Liver (tissue), 9 donors: ENCODE measurements around the gene PRAF2. TPM values are rescaled to one million over a fixed set of nuclear protein-coding genes. Genes with fewer than 3 reads are reported as not detected.

Experiments used
- DNase-seq: peaks from one replicate; pipeline ENCODE4 v3.0.0-alpha.2; 2017; ENCODE audit warnings: low spot score
- H3K27ac ChIP-seq, 2 donors: one replicate each; pipeline ENCODE4 v1.7.0; 2013; ENCODE audit warnings: inconsistent platforms in 2 of 2, low read length in 2 of 2, control low read depth in 1 of 2, low read depth in 1 of 2, mild to moderate bottlenecking in 1 of 2
- H3K27me3 ChIP-seq, 4 donors: one replicate each; pipeline versions ENCODE4 v1.6.1 to v1.7.0; 2013; ENCODE audit warnings: low read length in 3 of 4, inconsistent platforms in 1 of 4, mild to moderate bottlenecking in 1 of 4, moderate library complexity in 1 of 4; ENCODE audit not compliant: control insufficient read depth in 4 of 4, insufficient read depth in 4 of 4
- H3K36me3 ChIP-seq, 4 donors: one replicate each; pipeline versions ENCODE4 v1.6.1 to v1.7.0; 2013; ENCODE audit warnings: low read length in 3 of 4, mild to moderate bottlenecking in 3 of 4, low read depth in 1 of 4, moderate library complexity in 1 of 4; ENCODE audit not compliant: control insufficient read depth in 4 of 4, insufficient read depth in 3 of 4
- H3K4me1 ChIP-seq, 4 donors: one replicate each; pipeline versions ENCODE4 v1.6.1 to v1.7.0; 2013; ENCODE audit warnings: low read length in 3 of 4, mild to moderate bottlenecking in 3 of 4, moderate library complexity in 1 of 4; ENCODE audit not compliant: control insufficient read depth in 4 of 4, insufficient read depth in 4 of 4
- H3K4me3 ChIP-seq, 3 donors: one replicate each; pipeline versions ENCODE4 v1.6.1 to v1.7.0; 2013; ENCODE audit warnings: low read length in 3 of 3, control low read depth in 1 of 3, low read depth in 1 of 3, mild to moderate bottlenecking in 1 of 3
- H3K9ac ChIP-seq, 2 donors: one replicate each; pipeline ENCODE4 v1.7.0; 2013; ENCODE audit warnings: low read length in 2 of 2, mild to moderate bottlenecking in 2 of 2, moderate library complexity in 2 of 2, control low read depth in 1 of 2, low read depth in 1 of 2
- H3K9me3 ChIP-seq, 4 donors: one replicate each; pipeline versions ENCODE4 v1.6.1 to v1.7.0; 2013; ENCODE audit warnings: low read length in 3 of 4; ENCODE audit not compliant: control insufficient read depth in 4 of 4
- FOXA1 ChIP-seq: IDR thresholded peaks from 2 replicates; pipeline ENCODE4 v1.6.1; 2016; ENCODE audit warnings: antibody characterized with exemption
- FOXA2 ChIP-seq: IDR thresholded peaks from 2 replicates; pipeline ENCODE4 v1.6.1; 2016; ENCODE audit warnings: antibody characterized with exemption
- GABPA ChIP-seq, 2 donors: IDR thresholded peaks in 1 of 2; conservative IDR thresholded peaks in 1 of 2; 2 replicates each; pipeline ENCODE4 v1.6.1; 2016; ENCODE audit warnings: antibody characterized with exemption in 2 of 2, mild to moderate bottlenecking in 1 of 2, moderate library complexity in 1 of 2
- HNF4A ChIP-seq, 2 donors: conservative IDR thresholded peaks; 2 replicates each; pipeline ENCODE4 v1.6.1; 2016; ENCODE audit warnings: antibody characterized with exemption in 2 of 2, mild to moderate bottlenecking in 2 of 2
- REST ChIP-seq: IDR thresholded peaks from 2 replicates; pipeline ENCODE4 v1.6.1; 2016; ENCODE audit warnings: antibody characterized with exemption, mild to moderate bottlenecking
- SP1 ChIP-seq: IDR thresholded peaks from 2 replicates; pipeline ENCODE4 v1.6.1; 2018; ENCODE audit warnings: antibody characterized with exemption, mild to moderate bottlenecking
- TAF1 ChIP-seq: conservative IDR thresholded peaks from 2 replicates; pipeline ENCODE4 v1.6.1; 2016; ENCODE audit warnings: antibody characterized with exemption, mild to moderate bottlenecking
- YY1 ChIP-seq: IDR thresholded peaks from 2 replicates; pipeline ENCODE4 v1.6.1; 2016; ENCODE audit warnings: antibody characterized with exemption, mild to moderate bottlenecking
- ZBTB33 ChIP-seq: IDR thresholded peaks from 2 replicates; pipeline ENCODE4 v1.6.1; 2016; ENCODE audit warnings: antibody characterized with exemption
- WGBS: extraction: QIAGEN DNeasy Blood & Tissue Kit; methylation state at CpG from one replicate; pipeline ENCODE4 v1.1.7; 2013; 5-methylcytosine and 5-hydroxymethylcytosine counted together
- polyA plus RNA-seq, 2 donors: library from polyadenylated mRNA; stranded (reverse) in 1 of 2; unstranded in 1 of 2; fragments of 200-250 nt in 1 of 2; fragments of >200 nt in 1 of 2; fragmentation: Nextera tagmentation in 1 of 2; extraction: Ambion mirVana in 1 of 2; gene quantifications; one replicate each; pipeline versions ENCODE4 v1.2.1 to v1.2.3, GENCODE V29; 2013 to 2015
- total RNA-seq, 2 donors: library from RNA; depleted of rRNA; stranded (reverse); fragments of >200 nt; gene quantifications; one replicate each; pipeline ENCODE4 v1.2.3, GENCODE V29; 2014
- TF ChIP-seq, protein P1 (sequence below): IDR thresholded peaks from 2 replicates; pipeline ENCODE4 v1.6.1; 2016; ENCODE audit warnings: antibody characterized with exemption
- TF ChIP-seq, protein P2 (sequence below): IDR thresholded peaks from 2 replicates; pipeline ENCODE4 v1.6.1; 2016; ENCODE audit warnings: antibody characterized with exemption
- TF ChIP-seq, protein P3 (sequence below): fragments of 150-350 bp; IDR thresholded peaks from 2 replicates; pipeline ENCODE4 v1.5.1; 2017; ENCODE audit warnings: improper control_type of control experiment, low read depth, low read length; ENCODE audit not compliant: missing input control
- donor health status: healthy.
- donor health status: healthy.
- donor health status: healthy.
- donor health status: healthy.
- donor health status: healthy.

Gene PRAF2
- total and polyA plus RNA-seq, 4 donors: 1.4 to 8.2 (median 3.9) TPM

DNA sequence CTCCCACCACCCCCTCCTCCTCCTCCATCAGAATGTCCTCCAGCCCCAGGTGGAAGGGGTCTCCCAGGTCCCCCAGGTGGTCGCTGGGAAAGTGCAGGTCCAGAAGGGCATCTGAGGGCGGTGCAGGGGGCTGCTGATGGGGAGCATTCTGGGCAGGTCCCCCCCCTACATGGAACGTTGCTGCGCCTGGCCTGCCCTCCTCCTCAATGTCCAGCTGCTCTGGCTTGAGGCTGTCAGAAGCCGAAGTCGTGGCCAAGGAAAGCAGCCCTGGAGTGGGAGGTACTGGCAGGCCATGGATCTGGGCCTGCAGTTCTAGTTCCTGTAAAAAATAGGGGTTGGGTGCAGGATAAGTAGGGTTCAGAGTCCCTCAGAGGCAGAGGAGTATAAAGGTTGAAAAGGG, 43.5 kb downstream of the PRAF2 start:
- no peak overlapping the region for H3K4me3 ChIP-seq
- H3K9ac ChIP-seq: no peak overlapping the region
- H3K9me3 ChIP-seq: no peaks in the 10 kb centered on the region
- no peak for TF ChIP-seq FOXA2
- no peak for TF ChIP-seq TAF1
- no peak for TF ChIP-seq ZBTB33
- TF ChIP-seq, protein P1, sequence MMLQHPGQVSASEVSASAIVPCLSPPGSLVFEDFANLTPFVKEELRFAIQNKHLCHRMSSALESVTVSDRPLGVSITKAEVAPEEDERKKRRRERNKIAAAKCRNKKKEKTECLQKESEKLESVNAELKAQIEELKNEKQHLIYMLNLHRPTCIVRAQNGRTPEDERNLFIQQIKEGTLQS: no peak
- TF ChIP-seq, protein P2, sequence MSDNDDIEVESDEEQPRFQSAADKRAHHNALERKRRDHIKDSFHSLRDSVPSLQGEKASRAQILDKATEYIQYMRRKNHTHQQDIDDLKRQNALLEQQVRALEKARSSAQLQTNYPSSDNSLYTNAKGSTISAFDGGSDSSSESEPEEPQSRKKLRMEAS: no peak
- TF ChIP-seq SP1: no peak
- no peak overlapping the region for H3K27ac ChIP-seq
- peaks cover 0 to 3% (median 0%) of the 10 kb centered on the region in 4 donors for H3K4me1 ChIP-seq
- WGBS: 93% methylated on average over 6 of the region's 6 CpGs
- H3K36me3 ChIP-seq: peaks cover 8 to 27% (median 16%) of the 10 kb centered on the region in 4 donors
- no peak for DNase-seq
- no peaks in the 10 kb centered on the region for H3K27me3 ChIP-seq

- Histone ChIP-seq H3K27ac (no peak overlapping the region), H3K4me1 (peaks cover 0 to 3% (median 0%) of the 10 kb centered on the region in 4 donors), H3K9me3 (no peaks in the 10 kb centered on the region), H3K4me3 (no peak overlapping the region), H3K9ac (no peak overlapping the region), H3K27me3 (no peaks in the 10 kb centered on the region), H3K36me3 (peaks cover 8 to 27% (median 16%) of the 10 kb centered on the region in 4 donors)
- TF ChIP-seq ZBTB33 (no peak), SP1 (no peak), GABPA (IDR thresholded peaks at IDR 0.05 in 1 of 2, conservative IDR thresholded peaks at IDR 0.05 in 1 of 2) (no peak), YY1 (no peak), REST (no peak), FOXA2 (no peak), HNF4A (conservative IDR thresholded peaks at IDR 0.05) (no peak), FOXA1 (no peak)
- TF ChIP-seq, protein P3, sequence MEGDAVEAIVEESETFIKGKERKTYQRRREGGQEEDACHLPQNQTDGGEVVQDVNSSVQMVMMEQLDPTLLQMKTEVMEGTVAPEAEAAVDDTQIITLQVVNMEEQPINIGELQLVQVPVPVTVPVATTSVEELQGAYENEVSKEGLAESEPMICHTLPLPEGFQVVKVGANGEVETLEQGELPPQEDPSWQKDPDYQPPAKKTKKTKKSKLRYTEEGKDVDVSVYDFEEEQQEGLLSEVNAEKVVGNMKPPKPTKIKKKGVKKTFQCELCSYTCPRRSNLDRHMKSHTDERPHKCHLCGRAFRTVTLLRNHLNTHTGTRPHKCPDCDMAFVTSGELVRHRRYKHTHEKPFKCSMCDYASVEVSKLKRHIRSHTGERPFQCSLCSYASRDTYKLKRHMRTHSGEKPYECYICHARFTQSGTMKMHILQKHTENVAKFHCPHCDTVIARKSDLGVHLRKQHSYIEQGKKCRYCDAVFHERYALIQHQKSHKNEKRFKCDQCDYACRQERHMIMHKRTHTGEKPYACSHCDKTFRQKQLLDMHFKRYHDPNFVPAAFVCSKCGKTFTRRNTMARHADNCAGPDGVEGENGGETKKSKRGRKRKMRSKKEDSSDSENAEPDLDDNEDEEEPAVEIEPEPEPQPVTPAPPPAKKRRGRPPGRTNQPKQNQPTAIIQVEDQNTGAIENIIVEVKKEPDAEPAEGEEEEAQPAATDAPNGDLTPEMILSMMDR: no peak
- TF ChIP-seq, protein P2: no peak
- DNase-seq: no peak
- 95% methylated on average over 6 of the region's 6 CpGs for WGBS
Measured at GRCh38 chrX:49029876-49030275, 43.9 kb downstream of the PRAF2 start.
